ENCODE data around the gene TEX2. TPM values are rescaled to one million over a fixed set of nuclear protein-coding genes. Genes with fewer than 3 reads are reported as not detected.

Gene TEX2
- total and polyA plus RNA-seq, 9 of the 15 experiments (the other 6 are each of a cell fraction or from before 2014, with no cell fraction given): 4.1 to 27.6 (median 19.3) TPM

- ATAC-seq (0 out of 3 replicates have a peak, but pooled peaks have one; percentile 18), FAIRE-seq (no peak), DNase-seq (ENCODE audit: extremely low read depth in 1 of 4, low spot score in 3 of 4) (no peak)
- H3K9ac ChIP-seq (ENCODE audit: insufficient read depth in 1 of 2, low read depth in 2 of 2, low read length in 2 of 2): no peak overlapping the region
- CTCF ChIA-PET (ENCODE audit: low intra/inter-chr PET ratio): no interaction called here
- H3K36me3 ChIP-seq (ENCODE audit: control insufficient read depth, insufficient read depth, low read length): peaks cover 13% of the 10 kb centered on the region
- BruUV-seq (replicated peaks): no TSS peak
- POLR2A ChIA-PET: interaction anchor here (0.7 kb wide), 1 partner anchor 82 kb away, joined by 3 read pairs; no protein-coding TSS in a partner anchor
- no peaks in the 10 kb centered on the region for H3K9me1 ChIP-seq (ENCODE audit: control insufficient read depth, insufficient read depth, low read length)
- no peaks in the 10 kb centered on the region for H3K79me2 ChIP-seq (ENCODE audit: control insufficient read depth, insufficient read depth, low read length)
- H2AFZ ChIP-seq (ENCODE audit: low read depth, low read length): no peak overlapping the region
- intact Hi-C loops (cut with micrococcal nuclease) (no loop called here), in situ Hi-C loops (cut with MboI) (no loop called here)
- no peaks in the 10 kb centered on the region for H4K20me1 ChIP-seq (replicated peaks; ENCODE audit: control insufficient read depth, insufficient read depth, low read length)
- H3K4me3 ChIP-seq: no peak overlapping the region
- no peak overlapping the region for H3K4me2 ChIP-seq (ENCODE audit: insufficient read depth, low read length)
- 69% methylated on average over 5 of the region's 6 CpGs for WGBS (ENCODE audit: insufficient coverage, low coverage, missing lambda C conversion rate)
- H3K27ac ChIP-seq (ENCODE audit: extremely low read depth, low read depth, low read length): no peak overlapping the region
- H3K27me3 ChIP-seq (ENCODE audit: control insufficient read depth in 2 of 2, insufficient read depth in 2 of 2, low read length in 2 of 2): no peaks in the 10 kb centered on the region
- H3K9me3 ChIP-seq (replicated peaks; ENCODE audit: control insufficient read depth, insufficient read depth, low read depth, low read length): no peaks in the 10 kb centered on the region
- peaks cover 0 to 8% of the 10 kb centered on the region in 2 experiments; a peak in 1 of 5 replicates for H3K4me1 ChIP-seq (replicated peaks in 1 of 2; ENCODE audit: control insufficient read depth in 2 of 2, insufficient read depth in 2 of 2, low read length in 2 of 2)
- TF ChIP-seq ZNF511 (CRISPR knock-in tag; IDR thresholded peaks at IDR 0.05): no peak
- no peak for TF ChIP-seq BRD4 (IDR thresholded peaks at IDR 0.05)
- no peak for TF ChIP-seq ZBTB8A (IDR thresholded peaks at IDR 0.05; ENCODE audit: partially characterized antibody)
- TF ChIP-seq XRCC3 (IDR thresholded peaks at IDR 0.05): no peak
- TF ChIP-seq HNRNPUL1 (IDR thresholded peaks at IDR 0.05; ENCODE audit: low read length): no peak
- TF ChIP-seq ZNF165 (CRISPR knock-in tag; IDR thresholded peaks at IDR 0.05; ENCODE audit: borderline replicate concordance): no peak
- no peak for TF ChIP-seq RBBP5 (IDR thresholded peaks at IDR 0.05; ENCODE audit: borderline replicate concordance, insufficient read depth, low read length, poor library complexity, severe bottlenecking)
- no peak for TF ChIP-seq ZKSCAN8 (CRISPR knock-in tag; IDR thresholded peaks at IDR 0.05)
- TF ChIP-seq, protein P1, sequence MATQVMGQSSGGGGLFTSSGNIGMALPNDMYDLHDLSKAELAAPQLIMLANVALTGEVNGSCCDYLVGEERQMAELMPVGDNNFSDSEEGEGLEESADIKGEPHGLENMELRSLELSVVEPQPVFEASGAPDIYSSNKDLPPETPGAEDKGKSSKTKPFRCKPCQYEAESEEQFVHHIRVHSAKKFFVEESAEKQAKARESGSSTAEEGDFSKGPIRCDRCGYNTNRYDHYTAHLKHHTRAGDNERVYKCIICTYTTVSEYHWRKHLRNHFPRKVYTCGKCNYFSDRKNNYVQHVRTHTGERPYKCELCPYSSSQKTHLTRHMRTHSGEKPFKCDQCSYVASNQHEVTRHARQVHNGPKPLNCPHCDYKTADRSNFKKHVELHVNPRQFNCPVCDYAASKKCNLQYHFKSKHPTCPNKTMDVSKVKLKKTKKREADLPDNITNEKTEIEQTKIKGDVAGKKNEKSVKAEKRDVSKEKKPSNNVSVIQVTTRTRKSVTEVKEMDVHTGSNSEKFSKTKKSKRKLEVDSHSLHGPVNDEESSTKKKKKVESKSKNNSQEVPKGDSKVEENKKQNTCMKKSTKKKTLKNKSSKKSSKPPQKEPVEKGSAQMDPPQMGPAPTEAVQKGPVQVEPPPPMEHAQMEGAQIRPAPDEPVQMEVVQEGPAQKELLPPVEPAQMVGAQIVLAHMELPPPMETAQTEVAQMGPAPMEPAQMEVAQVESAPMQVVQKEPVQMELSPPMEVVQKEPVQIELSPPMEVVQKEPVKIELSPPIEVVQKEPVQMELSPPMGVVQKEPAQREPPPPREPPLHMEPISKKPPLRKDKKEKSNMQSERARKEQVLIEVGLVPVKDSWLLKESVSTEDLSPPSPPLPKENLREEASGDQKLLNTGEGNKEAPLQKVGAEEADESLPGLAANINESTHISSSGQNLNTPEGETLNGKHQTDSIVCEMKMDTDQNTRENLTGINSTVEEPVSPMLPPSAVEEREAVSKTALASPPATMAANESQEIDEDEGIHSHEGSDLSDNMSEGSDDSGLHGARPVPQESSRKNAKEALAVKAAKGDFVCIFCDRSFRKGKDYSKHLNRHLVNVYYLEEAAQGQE (IDR thresholded peaks at IDR 0.05; ENCODE audit: borderline replicate concordance): no peak
- TF ChIP-seq, protein P1 (CRISPR knock-in tag; IDR thresholded peaks at IDR 0.05; ENCODE audit: low read depth): no peak
- TF ChIP-seq DIDO1 (tag; IDR thresholded peaks at IDR 0.05; ENCODE audit: low read depth): no peak
- no peak for TF ChIP-seq HIVEP1 (CRISPR knock-in tag; IDR thresholded peaks at IDR 0.05)
Observed at GRCh38 chr17:64099543-64099942, 163.5 kb downstream of the TEX2 start.
